SIG-M5 treated with dmso at 0.1 percent for 504 hours (cell line): ENCODE data around the gene PAXX.

ENCODE experiments used
- DNase-seq: peaks from one replicate; lab custom pipeline; 2025; ENCODE audit not compliant: unreplicated experiment; lab: John Stamatoyannopoulos, UW

The PAXX gene

DNA sequence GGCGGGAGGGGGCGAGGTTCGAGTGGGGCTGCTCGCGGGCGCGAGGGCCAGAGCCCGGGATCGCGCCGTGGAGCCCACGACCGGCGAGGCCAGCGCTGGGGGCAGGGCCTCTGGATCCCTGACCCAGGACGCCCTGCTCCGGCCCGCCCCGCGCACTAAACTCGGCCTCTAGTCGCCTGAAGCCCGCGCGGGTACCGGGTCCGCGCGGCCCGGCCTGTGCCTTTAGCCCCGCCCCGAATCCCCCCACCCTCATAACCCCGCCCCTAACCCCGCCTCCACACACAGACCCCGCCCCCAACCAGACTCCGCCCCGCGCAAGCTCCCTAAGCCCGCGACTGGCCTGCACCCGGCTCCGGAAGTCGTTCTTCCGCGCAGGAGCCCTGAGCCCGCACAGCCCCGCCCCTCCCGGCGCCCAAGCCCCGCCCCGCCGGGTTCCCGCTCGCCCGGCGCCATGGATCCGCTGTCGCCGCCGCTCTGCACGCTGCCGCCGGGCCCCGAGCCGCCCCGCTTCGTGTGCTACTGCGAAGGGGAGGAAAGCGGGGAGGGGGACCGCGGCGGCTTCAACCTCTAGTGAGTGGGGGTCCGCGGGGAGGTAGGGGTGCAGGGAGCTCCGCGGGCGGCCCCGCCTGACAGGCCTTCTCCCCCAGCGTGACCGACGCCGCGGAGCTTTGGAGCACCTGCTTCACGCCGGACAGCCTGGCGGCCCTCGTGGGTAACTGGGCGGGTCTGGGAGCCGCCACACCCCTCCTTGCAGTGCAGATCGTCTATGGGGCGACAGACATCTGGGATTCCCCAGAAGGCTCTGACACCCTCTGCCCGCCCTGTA lies at the start of gene PAXX:
Gene PAXX (plus strand): TSS at position 430 of the 826 bp plus-strand sequence. CDS start 22 bp downstream, at position 452.
- DNase-seq, result peak; percentile 86

DNA sequence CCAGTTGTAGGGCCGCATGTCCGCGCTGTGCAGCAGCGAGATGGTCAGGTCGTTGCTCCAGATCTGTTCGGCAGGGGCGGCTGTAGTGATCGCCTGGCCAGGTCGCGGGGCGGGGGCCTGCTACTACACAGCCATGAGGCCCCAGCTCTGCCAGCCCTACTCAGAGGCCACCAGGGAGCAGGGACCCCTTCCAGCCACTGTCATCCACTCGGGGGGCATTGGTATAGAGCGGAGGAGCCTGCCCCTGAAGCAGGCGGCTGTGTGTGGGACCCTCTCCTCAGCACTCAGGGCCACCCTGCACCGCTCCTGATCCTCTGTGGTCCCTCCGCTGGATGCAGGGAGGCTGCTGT lies 49.4 kb upstream of the PAXX start:
- DNase-seq, result no peak

DNA sequence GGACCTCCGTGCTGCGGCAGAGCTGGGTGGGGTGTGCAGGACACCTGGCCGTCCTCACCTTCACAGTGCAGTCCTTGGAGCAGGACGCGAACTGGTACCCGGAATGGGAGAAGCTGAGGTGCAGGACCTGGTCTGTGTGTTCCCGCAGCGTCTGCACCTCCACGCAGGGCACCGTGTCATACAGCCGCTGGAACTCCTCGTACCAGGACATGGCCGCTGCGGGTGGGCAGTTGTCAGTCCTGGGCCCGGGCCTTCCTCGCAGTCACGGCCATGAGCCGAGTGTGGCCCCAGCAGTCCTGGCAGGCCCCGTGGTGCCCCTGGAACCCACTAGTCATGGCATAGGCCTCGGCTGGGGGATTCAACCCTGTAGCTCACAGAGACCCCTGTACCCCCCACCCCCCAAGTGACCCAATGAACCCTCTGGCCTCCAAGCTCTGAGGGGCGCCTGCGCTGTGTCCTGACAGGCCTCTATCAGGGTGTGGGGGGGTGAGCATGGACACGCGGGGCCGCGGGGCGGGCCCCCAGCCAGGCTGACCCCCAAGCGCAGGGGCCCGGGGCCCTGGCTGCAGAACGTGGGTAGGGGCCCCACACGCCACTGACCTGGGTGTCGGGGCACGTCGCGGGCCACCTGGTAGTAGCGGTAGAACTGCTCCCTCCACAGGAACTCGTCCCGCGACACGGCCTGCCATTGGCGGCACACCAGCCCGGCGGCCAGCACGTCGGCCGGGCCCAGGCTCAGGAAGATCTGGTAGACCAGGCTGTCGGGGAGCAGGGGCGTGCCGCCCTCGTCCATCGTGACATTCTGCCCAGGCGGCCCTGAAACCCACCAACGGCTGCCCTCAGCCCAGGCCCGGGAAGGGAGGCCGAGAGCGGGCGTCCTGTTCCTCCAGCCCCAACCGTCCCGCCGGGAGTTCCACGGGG lies 48.7 kb upstream of the PAXX start:
- no peak for DNase-seq

DNA sequence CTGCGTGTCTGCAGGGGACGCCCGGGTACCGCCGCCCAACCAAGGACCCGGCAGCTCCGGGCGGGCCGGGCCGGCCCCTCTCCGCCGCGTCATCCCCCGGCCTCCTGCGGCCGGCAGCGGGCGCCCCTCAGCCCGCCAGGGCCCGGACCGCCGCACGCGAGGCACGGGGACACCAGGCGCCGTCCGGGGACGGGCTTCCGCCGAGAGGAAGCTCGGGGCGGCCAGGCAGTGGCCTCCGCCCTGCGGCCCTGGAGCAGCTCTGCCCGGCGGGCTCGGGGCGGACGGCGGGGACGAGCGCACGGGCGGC lies 48.1 kb upstream of the PAXX start:
- DNase-seq, result no peak

DNA sequence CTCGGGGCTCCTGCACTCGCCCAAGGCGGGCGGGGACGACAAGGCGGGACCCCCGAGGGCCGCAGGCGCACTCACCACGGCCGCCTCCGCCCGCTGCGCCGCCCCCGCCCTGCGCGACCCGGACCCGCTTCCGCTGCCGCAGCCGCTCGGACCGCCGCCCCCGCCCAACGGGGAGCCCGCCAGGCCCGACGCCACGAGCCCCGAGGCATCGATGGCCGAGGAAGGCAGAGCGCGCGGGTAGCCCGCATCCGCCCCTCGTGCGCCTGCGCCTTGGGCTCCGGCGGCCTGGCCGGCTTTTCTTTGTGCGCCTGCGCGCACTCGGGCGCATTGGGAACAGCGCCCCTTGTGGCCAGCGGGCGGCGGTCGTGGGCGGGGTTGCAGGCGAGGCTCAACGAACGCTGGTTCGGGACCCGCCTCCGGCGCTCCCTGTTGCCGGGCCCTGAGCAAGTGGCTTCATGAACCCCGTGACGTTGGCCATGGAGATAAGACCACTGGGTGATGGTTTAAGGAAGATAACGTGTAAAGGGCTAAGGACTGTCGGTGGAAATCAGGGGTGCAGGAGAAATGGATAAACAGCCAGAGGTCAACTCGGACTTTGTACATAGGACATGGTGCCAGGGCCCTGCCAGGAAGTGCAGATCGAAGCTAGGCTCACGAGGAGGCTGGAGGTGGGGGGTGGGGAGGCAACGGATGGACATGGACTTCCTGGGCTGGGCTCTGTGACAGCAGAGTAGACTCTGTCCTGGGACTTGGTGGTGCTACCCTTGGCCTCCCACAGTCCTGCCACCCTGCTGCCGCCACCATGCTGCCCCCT lies 47.5 kb upstream of the PAXX start, which contains the start of the genes C8G and FBXW5:
Gene C8G (plus strand): TSS at position 725 of the 814 bp plus-strand sequence. CDS start 78 bp downstream, at position 803.
Gene FBXW5 (minus strand): TSS at position 220 of the 814 bp plus-strand sequence. CDS start 655 bp downstream, outside the sequence.
- DNase-seq, result peak; percentile 85

DNA sequence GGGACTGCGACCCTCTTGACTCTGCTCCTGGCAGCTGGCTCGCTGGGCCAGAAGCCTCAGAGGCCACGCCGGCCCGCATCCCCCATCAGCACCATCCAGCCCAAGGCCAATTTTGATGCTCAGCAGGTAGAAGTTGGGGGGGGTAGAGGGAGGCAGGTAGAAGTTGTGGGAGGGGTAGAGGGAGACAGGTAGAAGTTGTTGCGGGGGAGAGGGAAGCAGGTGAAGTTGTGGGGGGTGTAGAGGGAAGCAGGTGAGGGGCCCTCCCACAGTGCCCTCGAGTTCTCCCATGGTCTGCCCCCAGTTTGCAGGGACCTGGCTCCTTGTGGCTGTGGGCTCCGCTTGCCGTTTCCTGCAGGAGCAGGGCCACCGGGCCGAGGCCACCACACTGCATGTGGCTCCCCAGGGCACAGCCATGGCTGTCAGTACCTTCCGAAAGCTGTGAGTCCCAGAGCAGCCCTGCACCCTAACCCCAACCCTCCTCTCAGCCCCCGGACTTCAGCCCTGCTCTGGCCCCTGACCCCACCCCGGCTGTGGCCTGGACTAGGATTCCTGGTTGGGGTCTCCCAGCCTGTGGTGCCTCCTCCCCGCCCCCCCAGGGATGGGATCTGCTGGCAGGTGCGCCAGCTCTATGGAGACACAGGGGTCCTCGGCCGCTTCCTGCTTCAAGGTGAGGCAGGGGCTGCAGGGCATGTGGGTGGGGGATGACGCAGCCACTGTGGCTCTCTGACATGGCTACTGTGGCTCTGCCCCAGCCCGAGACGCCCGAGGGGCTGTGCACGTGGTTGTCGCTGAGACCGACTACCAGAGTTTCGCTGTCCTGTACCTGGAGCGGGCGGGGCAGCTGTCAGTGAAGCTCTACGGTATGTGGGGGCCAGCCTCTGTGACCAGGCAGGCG lies 46.6 kb upstream of the PAXX start:
- no peak for DNase-seq

- DNase-seq, result no peak
These were observed 45.8 kb upstream of the PAXX start for GRCh38 chr9:136946228-136947027.

DNA sequence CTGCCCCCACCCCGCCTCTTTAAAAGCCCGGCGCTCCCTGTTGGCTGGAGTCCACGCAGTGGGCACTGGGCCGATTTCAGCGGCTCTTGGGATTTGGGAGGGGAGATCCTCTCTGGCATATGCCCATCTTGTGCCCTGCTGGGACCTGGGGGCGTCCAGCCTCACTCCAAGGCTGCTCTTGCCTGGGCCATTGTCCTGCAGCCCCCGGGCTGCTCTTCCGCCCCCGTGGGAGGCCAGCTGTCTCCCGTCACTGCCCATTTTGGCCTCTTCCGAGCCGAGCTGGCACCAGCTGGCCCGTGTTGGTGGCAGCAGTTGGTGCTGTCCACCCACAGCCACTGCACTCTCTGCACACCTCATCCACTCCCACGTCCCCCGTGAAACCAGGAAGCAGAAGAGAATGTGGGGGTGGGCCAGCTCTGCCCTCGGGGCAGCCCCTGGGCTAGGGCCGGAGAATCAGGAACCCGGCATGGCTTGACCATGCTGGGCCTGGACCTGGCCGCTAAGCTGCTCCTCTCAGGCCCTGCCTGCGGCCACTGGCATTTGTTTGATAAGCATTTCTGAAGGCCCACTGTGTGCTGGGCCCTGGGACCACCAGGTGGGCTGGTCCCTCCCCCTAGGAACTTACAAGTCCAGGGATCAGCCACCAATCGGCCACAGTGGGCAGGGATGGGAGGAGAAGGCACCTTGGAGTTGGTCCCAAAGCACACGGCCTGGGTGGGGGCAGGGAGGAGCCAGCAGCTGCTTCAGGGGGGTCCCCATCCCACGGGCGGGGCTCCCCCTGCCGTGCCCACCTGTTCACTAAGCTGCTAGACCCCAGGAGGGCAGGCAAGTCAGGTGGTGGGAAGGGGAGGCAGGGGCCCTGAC lies 45.0 kb upstream of the PAXX start:
- no peak for DNase-seq

- no peak for DNase-seq
These were observed 44.2 kb upstream of the PAXX start for GRCh38 chr9:136947955-136948510.

- DNase-seq, result no peak
These were observed 42.9 kb upstream of the PAXX start for GRCh38 chr9:136949239-136949816.

GRCh38 chr9:136949817-136950655 lies 42.2 kb upstream of the PAXX start:
- peak; percentile 81 for DNase-seq

DNA sequence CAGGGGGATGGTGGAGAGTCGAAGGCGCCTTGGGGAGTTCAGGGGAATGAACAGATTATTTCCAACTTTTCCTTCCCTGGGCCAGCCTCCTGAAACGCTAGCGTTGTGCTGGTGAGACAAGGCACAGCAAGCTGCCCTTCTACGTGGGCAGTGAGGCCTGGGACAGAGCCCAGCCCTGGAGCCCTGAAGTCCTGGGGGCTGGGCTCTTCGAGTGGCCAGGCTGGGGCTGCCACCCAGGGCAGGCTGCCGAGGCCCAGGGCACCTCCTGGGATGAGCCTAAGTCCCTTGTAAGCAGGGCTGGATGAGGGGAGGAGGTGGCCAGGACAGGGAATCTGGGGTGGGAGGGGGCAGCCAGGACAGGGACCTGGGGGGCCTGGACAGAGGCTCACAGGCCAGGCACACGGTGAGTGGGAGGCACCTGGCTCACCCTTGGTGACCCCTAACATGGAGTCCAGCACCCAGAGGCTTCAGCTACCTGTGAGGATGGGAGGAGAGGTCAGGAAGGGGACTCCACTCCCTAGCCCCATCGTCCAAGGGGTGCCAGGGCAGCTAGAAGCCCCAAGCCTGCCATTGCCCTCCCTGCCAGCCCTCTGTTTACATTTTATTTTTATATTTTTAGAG lies 41.5 kb upstream of the PAXX start:
- no peak for DNase-seq

GRCh38 chr9:136951541-136952320 lies 40.5 kb upstream of the PAXX start, which contains the start of gene LCN12:
TSS of gene LCN12 (plus strand) at chr9:136952273. CDS start at chr9:136952328, 55 bp downstream.
- no peak for DNase-seq

DNA sequence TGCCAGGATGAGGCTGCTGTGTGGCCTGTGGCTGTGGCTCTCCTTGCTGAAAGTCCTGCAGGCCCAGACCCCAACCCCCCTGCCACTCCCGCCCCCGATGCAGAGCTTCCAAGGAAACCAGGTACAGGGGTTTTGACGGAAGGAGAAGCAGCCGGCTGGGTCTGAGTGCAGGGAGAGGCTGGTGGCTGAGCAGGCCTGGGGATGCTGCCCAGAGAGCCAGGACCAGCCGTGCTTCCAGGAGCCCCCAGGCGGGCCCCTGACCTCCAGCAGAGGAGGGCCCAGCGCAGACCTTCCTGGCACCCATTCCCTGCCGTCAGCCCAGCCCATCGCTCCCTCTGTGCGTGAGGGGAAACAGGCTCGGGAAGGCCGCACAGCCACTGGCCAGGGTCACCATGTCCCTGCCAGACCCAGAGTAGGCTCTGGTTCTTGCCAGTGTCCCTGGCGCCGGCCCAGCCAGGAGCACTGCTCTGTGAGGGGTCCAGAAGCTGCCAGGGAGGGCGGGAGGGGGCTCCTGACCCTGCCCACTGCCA lies 39.8 kb upstream of the PAXX start:
- DNase-seq, result no peak
